OCI-LY3 (cell line): ENCODE results near the gene EIF2S1.

ENCODE experiments used
- EZH2phosphoT487 ChIP-seq: fragments of 200-600 bp; shearing (Covaris generic); IDR thresholded peaks from 2 replicates; pipeline ENCODE4 v1.6.1; 2018; ENCODE audit warnings: antibody characterized with exemption, mixed run types, low read depth
- TF ChIP-seq, protein P1 (sequence below): fragments of 200-600, 300-600 bp; sonication (generic); IDR thresholded peaks from 2 replicates; pipeline ENCODE4 v1.5.1; 2014; ENCODE audit warnings: antibody characterized with exemption, low read length, low read depth

DNA sequence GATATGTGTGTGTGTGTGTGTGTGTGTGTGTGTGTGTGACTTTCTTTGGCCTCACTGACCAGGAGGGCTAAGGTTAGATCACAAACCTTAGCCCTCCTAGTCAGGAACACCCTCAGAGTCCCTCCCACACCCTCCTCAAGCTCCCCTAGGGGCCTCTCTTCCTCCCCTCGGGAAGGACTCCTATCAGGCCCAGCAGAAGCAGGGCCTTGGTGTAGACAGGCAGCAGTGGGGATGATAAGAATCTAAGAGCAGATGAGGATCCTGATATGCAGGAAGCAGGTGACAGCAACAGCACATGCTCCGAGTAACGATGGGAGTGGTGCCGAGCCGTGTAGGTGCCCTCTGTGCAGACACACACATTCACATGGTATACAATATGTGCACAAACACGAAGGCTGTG, 31.1 kb downstream of the EIF2S1 start:
- TF ChIP-seq, protein P1, sequence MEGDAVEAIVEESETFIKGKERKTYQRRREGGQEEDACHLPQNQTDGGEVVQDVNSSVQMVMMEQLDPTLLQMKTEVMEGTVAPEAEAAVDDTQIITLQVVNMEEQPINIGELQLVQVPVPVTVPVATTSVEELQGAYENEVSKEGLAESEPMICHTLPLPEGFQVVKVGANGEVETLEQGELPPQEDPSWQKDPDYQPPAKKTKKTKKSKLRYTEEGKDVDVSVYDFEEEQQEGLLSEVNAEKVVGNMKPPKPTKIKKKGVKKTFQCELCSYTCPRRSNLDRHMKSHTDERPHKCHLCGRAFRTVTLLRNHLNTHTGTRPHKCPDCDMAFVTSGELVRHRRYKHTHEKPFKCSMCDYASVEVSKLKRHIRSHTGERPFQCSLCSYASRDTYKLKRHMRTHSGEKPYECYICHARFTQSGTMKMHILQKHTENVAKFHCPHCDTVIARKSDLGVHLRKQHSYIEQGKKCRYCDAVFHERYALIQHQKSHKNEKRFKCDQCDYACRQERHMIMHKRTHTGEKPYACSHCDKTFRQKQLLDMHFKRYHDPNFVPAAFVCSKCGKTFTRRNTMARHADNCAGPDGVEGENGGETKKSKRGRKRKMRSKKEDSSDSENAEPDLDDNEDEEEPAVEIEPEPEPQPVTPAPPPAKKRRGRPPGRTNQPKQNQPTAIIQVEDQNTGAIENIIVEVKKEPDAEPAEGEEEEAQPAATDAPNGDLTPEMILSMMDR, result no peak
- TF ChIP-seq EZH2phosphoT487, result no peak
